Heart left ventricle (tissue), 13 donors: Measurements from ENCODE around the gene UBL5.

Experiments
- CTCF ChIP-seq, 12 donors: fragments of 200-600 bp; sonication (generic) in 4 of 12; IDR thresholded peaks; one replicate each; pipeline versions ENCODE4 v1.5.0 to v1.8.0; 2018 to 2022; ENCODE audit warnings: antibody characterized with exemption in 12 of 12, mild to moderate bottlenecking in 5 of 12
- POLR2A ChIP-seq, 2 donors: fragments of 450-650 bp; IDR thresholded peaks; one replicate each; pipeline ENCODE4 v1.6.1; 2017; ENCODE audit warnings: antibody characterized with exemption in 2 of 2, mild to moderate bottlenecking in 2 of 2, moderate library complexity in 2 of 2
- donor health status: ischemic (EF 13 %, LVEDD 7.1; RV severe dilation, severe dysfunction).
- donor health status: DM: no; HTN: yes; CAD: no.
- donor health status: DM: no; HTN: no; CAD: no.
- donor health status: ischemic (EF 25% LVEDD 6.9; RV normal size, moderate dysfunction).
- donor health status: ischemic (EF 25% LVEDD 5.7; RV mildly dilated, moderate dysfunction).
- donor health status: ischemic (EF 35%, LVEDD 5.7; RV mildly dilated, moderate dysfunction).
- donor health status: nonischemic (EF 11% LVEDD 7.7; RV severe dilation, severe dysfunction).
- donor health status: DM: yes; HTN: yes; CAD: no.
- donor health status: PGD.
- donor health status: ischemic (EF 29% LVEDD 5.4; RV normal size, mild dysfunction).
- donor health status: nonischemic (EF 23%, LVEDD 6.1; RV moderate dilation, normal function).

- TF ChIP-seq CTCF (IDR thresholded peaks at IDR 0.05) (no peak), POLR2A (IDR thresholded peaks at IDR 0.05) (no peak)
These were observed 18.6 kb upstream of the UBL5 start for GRCh38 chr19:9808855-9809824.
